Neural cell (in vitro differentiated cells): ENCODE results near the gene GALK2.

ENCODE experiments used
- CTCF ChIP-seq: fragments of 450-650 bp; IDR thresholded peaks from 2 replicates; pipeline ENCODE4 v1.5.1; 2014; ENCODE audit warnings: antibody characterized with exemption, mild to moderate bottlenecking, moderate library complexity; ENCODE audit not compliant: poor library complexity, severe bottlenecking
- EP300 ChIP-seq: fragments of 450-650 bp; conservative IDR thresholded peaks from 2 replicates; pipeline ENCODE4 v1.6.1; 2014; ENCODE audit warnings: antibody characterized with exemption, mild to moderate bottlenecking, moderate library complexity; ENCODE audit not compliant: poor library complexity, severe bottlenecking
- EZH2 ChIP-seq: fragments of 200-600, 300-800 bp; shearing (Covaris generic), sonication (generic); IDR thresholded peaks from 2 replicates; pipeline ENCODE4 v1.6.1; 2014; ENCODE audit warnings: antibody characterized with exemption, low read length, borderline replicate concordance, mild to moderate bottlenecking; ENCODE audit not compliant: insufficient read depth, poor library complexity, severe bottlenecking
- POLR2AphosphoS5 ChIP-seq: IDR thresholded peaks from 2 replicates; pipeline ENCODE4 v1.6.1; 2012
- TF ChIP-seq, protein P1 (sequence below): IDR thresholded peaks from 2 replicates; pipeline ENCODE4 v1.6.1; 2012; ENCODE audit warnings: borderline replicate concordance

- TF ChIP-seq, protein P1, sequence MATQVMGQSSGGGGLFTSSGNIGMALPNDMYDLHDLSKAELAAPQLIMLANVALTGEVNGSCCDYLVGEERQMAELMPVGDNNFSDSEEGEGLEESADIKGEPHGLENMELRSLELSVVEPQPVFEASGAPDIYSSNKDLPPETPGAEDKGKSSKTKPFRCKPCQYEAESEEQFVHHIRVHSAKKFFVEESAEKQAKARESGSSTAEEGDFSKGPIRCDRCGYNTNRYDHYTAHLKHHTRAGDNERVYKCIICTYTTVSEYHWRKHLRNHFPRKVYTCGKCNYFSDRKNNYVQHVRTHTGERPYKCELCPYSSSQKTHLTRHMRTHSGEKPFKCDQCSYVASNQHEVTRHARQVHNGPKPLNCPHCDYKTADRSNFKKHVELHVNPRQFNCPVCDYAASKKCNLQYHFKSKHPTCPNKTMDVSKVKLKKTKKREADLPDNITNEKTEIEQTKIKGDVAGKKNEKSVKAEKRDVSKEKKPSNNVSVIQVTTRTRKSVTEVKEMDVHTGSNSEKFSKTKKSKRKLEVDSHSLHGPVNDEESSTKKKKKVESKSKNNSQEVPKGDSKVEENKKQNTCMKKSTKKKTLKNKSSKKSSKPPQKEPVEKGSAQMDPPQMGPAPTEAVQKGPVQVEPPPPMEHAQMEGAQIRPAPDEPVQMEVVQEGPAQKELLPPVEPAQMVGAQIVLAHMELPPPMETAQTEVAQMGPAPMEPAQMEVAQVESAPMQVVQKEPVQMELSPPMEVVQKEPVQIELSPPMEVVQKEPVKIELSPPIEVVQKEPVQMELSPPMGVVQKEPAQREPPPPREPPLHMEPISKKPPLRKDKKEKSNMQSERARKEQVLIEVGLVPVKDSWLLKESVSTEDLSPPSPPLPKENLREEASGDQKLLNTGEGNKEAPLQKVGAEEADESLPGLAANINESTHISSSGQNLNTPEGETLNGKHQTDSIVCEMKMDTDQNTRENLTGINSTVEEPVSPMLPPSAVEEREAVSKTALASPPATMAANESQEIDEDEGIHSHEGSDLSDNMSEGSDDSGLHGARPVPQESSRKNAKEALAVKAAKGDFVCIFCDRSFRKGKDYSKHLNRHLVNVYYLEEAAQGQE, result no peak
- TF ChIP-seq CTCF (no peak), EZH2 (no peak), EP300 (no peak), POLR2AphosphoS5 (no peak)
These were observed 138.6 kb downstream of the GALK2 start for GRCh38 chr15:49308686-49309085.
